ENCODE results near the gene IRAG1.
"Not testable (repeated sequence)": the region's sequence is repeated elsewhere in the genome, so short reads cannot be mapped to it uniquely, and the experiment has no call there.

Gene IRAG1

GRCh38 chr11:10709299-10710086, 15.9 kb upstream of the IRAG1 start:
- no peak for DNase-seq (ENCODE audit: low read depth in 2 of 2)

- no peak for DNase-seq (ENCODE audit: low read depth in 2 of 2)
Measured at GRCh38 chr11:10708131-10708530, 14.6 kb upstream of the IRAG1 start.

GRCh38 chr11:10701982-10702381, 8.4 kb upstream of the IRAG1 start:
- DNase-seq (ENCODE audit: low read depth in 2 of 2): no peak

- DNase-seq (ENCODE audit: low read depth in 2 of 2): no peak
Measured at GRCh38 chr11:10699072-10699471, 5.5 kb upstream of the IRAG1 start.

- DNase-seq (ENCODE audit: low read depth in 2 of 2): no peak
Measured at GRCh38 chr11:10697323-10697620, 3.7 kb upstream of the IRAG1 start.

GRCh38 chr11:10696468-10697322, 3.1 kb upstream of the IRAG1 start:
- DNase-seq (ENCODE audit: low read depth in 2 of 2): no peak

GRCh38 chr11:10695833-10696232, 2.3 kb upstream of the IRAG1 start:
- DNase-seq (ENCODE audit: low read depth in 2 of 2): no peak

- DNase-seq (ENCODE audit: low read depth in 2 of 2): no peak
Measured at GRCh38 chr11:10694486-10695239, 1.1 kb upstream of the IRAG1 start.

- no peak for DNase-seq (ENCODE audit: low read depth in 2 of 2)
Measured at GRCh38 chr11:10692531-10693115, 932 bp downstream of the IRAG1 start.

- DNase-seq (ENCODE audit: low read depth in 2 of 2): no peak
Measured at GRCh38 chr11:10688401-10688800, 5.2 kb downstream of the IRAG1 start.

GRCh38 chr11:10686311-10686710, 7.2 kb downstream of the IRAG1 start:
- DNase-seq (ENCODE audit: low read depth in 2 of 2): no peak

- no peak for DNase-seq (ENCODE audit: low read depth in 2 of 2)
Measured at GRCh38 chr11:10683429-10683828, 10.1 kb downstream of the IRAG1 start.

- DNase-seq (ENCODE audit: low read depth in 2 of 2): no peak
Measured at GRCh38 chr11:10680956-10681487, 12.5 kb downstream of the IRAG1 start.

- not testable (repeated sequence) for DNase-seq (ENCODE audit: low read depth in 2 of 2)
Measured at GRCh38 chr11:10680279-10680678, 13.3 kb downstream of the IRAG1 start.

- DNase-seq (ENCODE audit: low read depth in 2 of 2): no peak
Measured at GRCh38 chr11:10679644-10680043, 13.9 kb downstream of the IRAG1 start.

- DNase-seq (ENCODE audit: low read depth in 2 of 2): no peak
Measured at GRCh38 chr11:10678101-10678500, 15.5 kb downstream of the IRAG1 start.

- no peak for DNase-seq (ENCODE audit: low read depth in 2 of 2)
Measured at GRCh38 chr11:10676919-10677318, 16.6 kb downstream of the IRAG1 start.

GRCh38 chr11:10674911-10675440, 18.6 kb downstream of the IRAG1 start:
- DNase-seq (ENCODE audit: low read depth in 2 of 2): no peak

- no peak for DNase-seq (ENCODE audit: low read depth in 2 of 2)
Measured at GRCh38 chr11:10674440-10674855, 19.1 kb downstream of the IRAG1 start.

- no peak for DNase-seq (ENCODE audit: low read depth in 2 of 2)
Measured at GRCh38 chr11:10673501-10674062, 20.0 kb downstream of the IRAG1 start.

GRCh38 chr11:10670099-10670498, 23.5 kb downstream of the IRAG1 start:
- DNase-seq (ENCODE audit: low read depth in 2 of 2): no peak
